ENCODE data around the gene LSM3. TPM values are rescaled to one million over a fixed set of nuclear protein-coding genes. Genes with fewer than 3 reads are reported as not detected.

Gene LSM3
- total and polyA plus RNA-seq, 9 of the 15 experiments (the other 6 are each of a cell fraction or from before 2014, with no cell fraction given) = 33.8 to 203 (median 61.2) TPM

- TF ChIP-seq HMGXB4 (CRISPR knock-in tag; IDR thresholded peaks at IDR 0.05) (peak; percentile 79), HES1 (IDR thresholded peaks at IDR 0.05; ENCODE audit: low read depth) (no peak), ZNF174 (CRISPR knock-in tag; IDR thresholded peaks at IDR 0.05) (peak; percentile 25; the same call in 1 of the 2 replicates), ZNF639 (CRISPR knock-in tag; conservative IDR thresholded peaks at IDR 0.05 in 1 of 2, IDR thresholded peaks at IDR 0.05 in 1 of 2) (peak in 1 of 2 experiments; percentile 46; a peak in 1 of 4 replicates), NR2C1 (IDR thresholded peaks at IDR 0.05) (no peak), NR2C1 (tag; IDR thresholded peaks at IDR 0.05) (peak; percentile 56), DDX20 (tag; IDR thresholded peaks at IDR 0.05; ENCODE audit: low read depth) (peak; percentile 56; the same call in 1 of the 2 replicates), STAT5B (CRISPR knock-in tag; IDR thresholded peaks at IDR 0.05) (no peak), GATAD2B (IDR thresholded peaks at IDR 0.05; ENCODE audit: borderline replicate concordance) (no peak), FOXP4 (CRISPR knock-in tag; IDR thresholded peaks at IDR 0.05; ENCODE audit: borderline replicate concordance) (0 out of 2 replicates have a peak, but pooled peaks have one; percentile 72), TCF7 (IDR thresholded peaks at IDR 0.05; ENCODE audit: borderline replicate concordance) (no peak), EWSR1 (IDR thresholded peaks at IDR 0.05; ENCODE audit: borderline replicate concordance, low read depth, partially characterized antibody) (no peak), KLF1 (tag; IDR thresholded peaks at IDR 0.05) (no peak), OTX1 (CRISPR knock-in tag; IDR thresholded peaks at IDR 0.05) (peak; percentile 79; the same call in 1 of the 2 replicates), MXD1 (CRISPR knock-in tag; IDR thresholded peaks at IDR 0.05; ENCODE audit: borderline replicate concordance, poor library complexity, severe bottlenecking) (no peak), ZNF24 (IDR thresholded peaks at IDR 0.05) (peak; percentile 38; the same call in 1 of the 2 replicates), JUN (IDR thresholded peaks at IDR 0.05; ENCODE audit: borderline replicate concordance, low read depth, low read length) (peak; percentile 40; the same call in 1 of the 2 replicates), JUN (CRISPR knock-in tag; IDR thresholded peaks at IDR 0.05; ENCODE audit: borderline replicate concordance) (no peak), TEAD4 (IDR thresholded peaks at IDR 0.05; ENCODE audit: low read length) (peak; percentile 16; the same call in 1 of the 2 replicates), TEAD4 (CRISPR knock-in tag; IDR thresholded peaks at IDR 0.05; ENCODE audit: borderline replicate concordance) (no peak), CBX5 (IDR thresholded peaks at IDR 0.05; ENCODE audit: borderline replicate concordance, low read depth) (no peak)
Observed at GRCh38 chr3:14203521-14204079, 25.0 kb downstream of the LSM3 start (continued).

Measured in K562 (cell line).